C4-2B (cell line): Measurements from ENCODE around the gene GALNT2.

Experiments used
- H3K27ac ChIP-seq: fragments of 450-650 bp; 2 replicates; pipeline ENCODE4 v1.5.1; 2017
- ZFX ChIP-seq: fragments of 450-650 bp; IDR thresholded peaks from 2 replicates; pipeline ENCODE4 v1.6.1; 2017
- TF ChIP-seq, protein P1 (sequence below): fragments of 450-650 bp; conservative IDR thresholded peaks from 2 replicates; pipeline ENCODE4 v1.5.1; 2017; ENCODE audit warnings: mild to moderate bottlenecking

Gene GALNT2

GRCh38 chr1:230091473-230092231, 24.6 kb downstream of the GALNT2 start:
- no peak for TF ChIP-seq ZFX
- TF ChIP-seq, protein P1, sequence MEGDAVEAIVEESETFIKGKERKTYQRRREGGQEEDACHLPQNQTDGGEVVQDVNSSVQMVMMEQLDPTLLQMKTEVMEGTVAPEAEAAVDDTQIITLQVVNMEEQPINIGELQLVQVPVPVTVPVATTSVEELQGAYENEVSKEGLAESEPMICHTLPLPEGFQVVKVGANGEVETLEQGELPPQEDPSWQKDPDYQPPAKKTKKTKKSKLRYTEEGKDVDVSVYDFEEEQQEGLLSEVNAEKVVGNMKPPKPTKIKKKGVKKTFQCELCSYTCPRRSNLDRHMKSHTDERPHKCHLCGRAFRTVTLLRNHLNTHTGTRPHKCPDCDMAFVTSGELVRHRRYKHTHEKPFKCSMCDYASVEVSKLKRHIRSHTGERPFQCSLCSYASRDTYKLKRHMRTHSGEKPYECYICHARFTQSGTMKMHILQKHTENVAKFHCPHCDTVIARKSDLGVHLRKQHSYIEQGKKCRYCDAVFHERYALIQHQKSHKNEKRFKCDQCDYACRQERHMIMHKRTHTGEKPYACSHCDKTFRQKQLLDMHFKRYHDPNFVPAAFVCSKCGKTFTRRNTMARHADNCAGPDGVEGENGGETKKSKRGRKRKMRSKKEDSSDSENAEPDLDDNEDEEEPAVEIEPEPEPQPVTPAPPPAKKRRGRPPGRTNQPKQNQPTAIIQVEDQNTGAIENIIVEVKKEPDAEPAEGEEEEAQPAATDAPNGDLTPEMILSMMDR = no peak
- H3K27ac ChIP-seq = no peak overlapping the region

DNA sequence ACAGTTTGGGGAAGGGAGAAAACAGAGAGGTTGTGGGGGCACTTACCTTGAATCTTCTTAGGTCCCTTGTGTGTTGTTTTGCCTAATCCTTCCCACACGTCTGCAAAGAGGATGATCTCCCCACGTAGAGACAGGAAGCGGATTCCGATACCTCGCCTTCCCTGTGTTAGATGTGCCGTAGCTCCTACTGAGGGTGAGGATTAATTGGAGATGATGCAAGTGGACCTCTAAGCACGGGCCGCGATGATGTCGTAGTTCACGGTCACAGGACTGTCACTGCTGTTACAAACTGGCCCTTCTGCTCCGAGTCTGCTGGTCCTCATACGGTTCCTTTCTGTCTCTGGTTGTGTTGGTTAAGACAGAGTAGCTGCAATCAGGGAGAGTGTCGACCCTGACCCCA, 27.7 kb downstream of the GALNT2 start:
- TF ChIP-seq, protein P1 = no peak
- TF ChIP-seq ZFX = no peak
- H3K27ac ChIP-seq = no peak overlapping the region

- TF ChIP-seq, protein P1 = no peak
- no peak overlapping the region for H3K27ac ChIP-seq
Observed at GRCh38 chr1:230095938-230096337, 28.9 kb downstream of the GALNT2 start.

- TF ChIP-seq, protein P1 = no peak
- no peak for TF ChIP-seq ZFX
- no peak overlapping the region for H3K27ac ChIP-seq
Observed at GRCh38 chr1:230097370-230097769, 30.3 kb downstream of the GALNT2 start.

DNA sequence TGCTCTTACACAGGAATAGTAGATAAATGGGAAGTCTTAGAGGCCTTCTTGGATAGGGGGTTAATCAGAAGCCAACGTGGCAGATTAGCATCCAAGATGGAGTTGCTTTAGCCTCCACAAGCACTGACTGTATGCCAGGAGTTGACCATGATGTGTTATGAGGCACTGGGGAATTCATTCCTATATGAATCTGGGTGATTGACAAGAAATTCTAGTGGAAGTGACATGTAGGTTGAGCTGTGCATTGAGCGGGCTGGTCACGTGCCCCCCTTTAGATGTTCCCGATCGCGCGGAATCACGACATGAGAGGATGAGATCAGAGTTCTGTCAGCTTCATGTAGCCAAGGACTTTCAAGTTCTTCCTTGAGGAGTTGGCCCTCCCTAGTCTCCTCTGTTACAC, 31.7 kb downstream of the GALNT2 start:
- no peak for TF ChIP-seq ZFX
- TF ChIP-seq, protein P1 = no peak
- no peak overlapping the region for H3K27ac ChIP-seq

DNA sequence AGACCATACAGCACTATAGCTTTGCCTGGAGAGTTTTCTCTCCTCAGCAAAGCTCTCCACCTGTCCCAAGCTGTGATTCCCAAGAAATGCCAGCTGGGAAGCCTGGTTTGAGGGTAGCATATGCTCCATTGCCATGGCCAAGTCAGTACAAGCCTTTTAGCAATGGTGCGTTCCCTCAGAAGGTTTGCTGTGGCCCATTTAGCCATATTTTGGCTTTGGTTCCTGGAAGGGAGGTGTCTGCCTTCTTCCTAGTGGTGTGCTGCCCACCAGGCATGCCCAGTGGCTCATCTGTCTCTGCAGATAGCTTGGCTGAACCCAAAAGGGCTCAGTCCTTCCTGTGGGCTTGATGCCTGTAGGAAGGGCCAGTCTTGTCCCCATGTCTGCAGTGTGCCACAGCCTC, 32.4 kb downstream of the GALNT2 start:
- no peak overlapping the region for H3K27ac ChIP-seq
- no peak for TF ChIP-seq ZFX
- TF ChIP-seq, protein P1 = no peak

GRCh38 chr1:230100932-230101331, 33.9 kb downstream of the GALNT2 start:
- no peak overlapping the region for H3K27ac ChIP-seq
- TF ChIP-seq, protein P1 = no peak
- TF ChIP-seq ZFX = no peak
